IPS-15b (cell line): Measurements from ENCODE around the gene PTPRU.

Source experiments
- H3K27me3 ChIP-seq: one replicate; pipeline ENCODE4 v1.6.1; 2013; ENCODE audit warnings: low read length; ENCODE audit not compliant: control insufficient read depth, insufficient read depth
- H3K36me3 ChIP-seq: one replicate; pipeline ENCODE4 v1.6.1; 2013; ENCODE audit warnings: low read length; ENCODE audit not compliant: control insufficient read depth, insufficient read depth
- H3K4me1 ChIP-seq: one replicate; pipeline ENCODE4 v1.6.1; 2013; ENCODE audit warnings: mild to moderate bottlenecking, low read length; ENCODE audit not compliant: control insufficient read depth, insufficient read depth
- H3K4me3 ChIP-seq: one replicate; pipeline ENCODE4 v1.5.1; 2013; ENCODE audit warnings: low read depth, low read length
- H3K9ac ChIP-seq: one replicate; pipeline ENCODE4 v1.6.1; 2013; ENCODE audit warnings: low read depth, mild to moderate bottlenecking, low read length
- H3K9me3 ChIP-seq: one replicate; pipeline ENCODE4 v1.6.1; 2013; ENCODE audit warnings: mild to moderate bottlenecking, low read length; ENCODE audit not compliant: control insufficient read depth, insufficient read depth

The PTPRU gene

DNA sequence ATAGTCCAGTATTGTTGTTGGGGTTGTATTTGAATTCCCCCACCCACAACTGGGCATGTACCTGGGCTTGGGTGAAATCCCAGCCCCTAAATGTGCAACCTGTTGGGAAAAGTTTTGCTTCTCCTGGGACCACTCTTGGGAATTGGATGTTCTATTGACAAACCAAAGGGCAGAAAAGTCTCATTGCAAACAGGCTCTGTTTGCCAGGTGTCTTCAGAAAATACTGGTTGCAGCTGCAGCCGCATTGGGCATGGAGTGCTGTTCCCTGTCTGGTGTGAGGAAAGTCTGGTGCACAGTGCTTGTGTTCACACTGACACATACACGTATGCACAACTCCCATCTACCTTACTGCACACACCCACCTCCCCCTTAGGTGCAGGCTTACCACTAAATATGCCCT lies 12.1 kb downstream of the PTPRU start:
- Histone ChIP-seq H3K36me3 (no peaks in the 10 kb centered on the region), H3K9ac (no peak overlapping the region), H3K4me3 (no peak overlapping the region), H3K4me1 (peaks cover 13% of the 10 kb centered on the region), H3K27me3 (no peaks in the 10 kb centered on the region), H3K9me3 (no peaks in the 10 kb centered on the region)

DNA sequence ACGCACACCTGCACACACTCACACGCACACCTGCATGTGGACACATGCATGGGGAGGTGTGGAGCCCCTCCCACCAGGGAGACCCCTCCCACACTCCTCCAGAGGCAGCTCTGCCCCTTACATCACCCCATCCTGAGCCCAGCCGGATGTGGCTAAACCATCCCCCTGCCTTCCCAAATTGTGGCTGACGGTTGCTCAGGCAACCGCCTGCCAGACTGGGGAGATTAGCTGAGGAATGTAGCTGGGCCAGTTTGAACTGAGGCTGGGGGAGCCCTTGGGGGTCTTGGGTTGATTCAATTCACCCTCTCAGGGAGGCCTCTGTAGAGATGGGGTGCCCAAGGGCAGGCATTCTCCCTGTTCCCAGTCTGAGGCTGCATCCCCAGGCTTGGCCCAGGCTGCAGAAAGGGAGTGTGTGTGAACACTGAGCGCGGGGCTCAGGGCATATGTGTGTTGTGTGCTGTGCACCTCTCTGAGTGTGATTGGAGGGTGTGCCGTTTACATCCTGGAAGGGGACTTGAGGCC lies 12.9 kb downstream of the PTPRU start:
- Histone ChIP-seq H3K4me3 (peak overlapping the region; percentile 20), H3K9me3 (no peaks in the 10 kb centered on the region), H3K4me1 (peaks cover 13% of the 10 kb centered on the region), H3K36me3 (no peaks in the 10 kb centered on the region), H3K27me3 (no peaks in the 10 kb centered on the region), H3K9ac (no peak overlapping the region)

DNA sequence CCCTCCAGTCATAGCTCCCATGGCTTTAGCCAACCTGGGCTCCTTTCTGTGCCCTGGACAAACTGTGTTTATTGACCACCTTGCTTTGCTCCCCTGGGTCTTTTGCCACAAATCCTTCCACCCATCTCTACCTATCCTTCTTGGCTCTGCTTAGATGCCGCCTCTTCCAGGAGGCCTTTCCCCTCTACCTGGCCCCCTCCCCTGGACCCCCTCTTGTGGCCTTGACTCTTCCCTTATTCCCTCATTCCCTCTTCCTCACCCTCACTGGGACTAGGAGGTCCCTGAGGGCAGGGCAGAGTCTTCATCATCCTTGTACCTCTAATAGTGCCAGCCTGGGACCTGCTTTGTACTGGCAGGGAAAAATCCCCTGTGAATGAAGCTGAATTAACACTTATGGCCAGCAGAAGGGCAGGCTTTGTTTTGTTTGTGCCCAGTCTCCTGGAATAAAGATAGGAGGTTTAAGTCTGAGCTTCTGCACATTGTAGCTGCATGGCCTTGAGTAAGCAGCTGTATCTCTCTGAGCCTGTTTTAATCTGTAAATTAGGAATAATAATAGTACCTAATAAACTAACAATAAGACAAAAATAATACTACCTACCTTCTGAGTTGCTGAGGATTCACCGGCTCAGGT lies 13.7 kb downstream of the PTPRU start:
- no peaks in the 10 kb centered on the region for H3K9me3 ChIP-seq
- no peaks in the 10 kb centered on the region for H3K36me3 ChIP-seq
- no peak overlapping the region for H3K4me3 ChIP-seq
- no peak overlapping the region for H3K9ac ChIP-seq
- H3K4me1 ChIP-seq: peaks cover 13% of the 10 kb centered on the region
- no peaks in the 10 kb centered on the region for H3K27me3 ChIP-seq

DNA sequence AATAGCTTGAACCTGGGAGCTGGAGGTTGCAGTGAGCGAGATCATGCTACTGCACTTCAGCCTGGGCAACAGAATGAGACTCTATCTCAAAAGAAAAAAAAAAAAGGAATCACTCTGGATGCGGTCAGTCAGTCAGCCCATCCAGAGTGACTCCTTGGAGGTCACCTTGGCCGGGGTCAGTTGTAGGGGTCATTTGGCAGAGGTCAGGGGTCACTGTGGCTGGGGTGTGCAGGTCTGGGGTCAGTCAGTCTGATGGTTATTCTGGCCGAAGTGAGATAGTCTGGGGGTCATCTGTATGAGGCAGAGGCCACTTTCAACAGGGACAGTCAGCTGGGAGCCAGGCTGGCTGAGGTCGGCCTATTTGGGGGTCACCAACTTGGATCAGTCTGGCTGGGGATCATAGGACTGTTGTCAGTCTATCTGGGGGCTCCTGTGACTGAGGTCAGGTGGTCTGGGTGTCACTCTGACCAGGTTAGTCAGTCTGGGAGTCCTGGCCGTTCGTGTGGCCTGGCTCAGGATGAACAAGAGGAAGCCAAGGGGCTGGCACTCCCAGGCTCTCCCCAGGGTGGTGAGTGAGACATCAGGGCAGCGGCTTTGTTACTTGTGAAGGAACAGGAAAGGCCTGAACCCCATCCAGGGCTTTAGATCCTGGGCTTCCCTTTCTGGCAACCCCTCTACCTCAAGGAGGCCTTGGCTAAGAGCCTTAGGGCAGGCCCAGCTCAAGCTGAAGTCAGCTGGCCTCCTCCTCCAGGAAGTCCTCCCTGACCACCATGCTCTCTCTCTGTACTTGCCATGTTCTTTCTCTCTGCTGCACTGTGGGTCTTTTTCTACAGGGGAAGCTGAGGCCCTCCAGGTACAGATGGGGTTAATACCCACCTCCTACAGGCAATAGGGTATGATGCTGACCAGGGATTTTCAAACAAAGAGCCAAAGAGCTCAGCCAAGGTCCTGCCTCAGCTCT lies 15.1 kb downstream of the PTPRU start:
- peaks cover 14% of the 10 kb centered on the region for H3K4me1 ChIP-seq
- no peaks in the 10 kb centered on the region for H3K9me3 ChIP-seq
- no peak overlapping the region for H3K9ac ChIP-seq
- no peaks in the 10 kb centered on the region for H3K36me3 ChIP-seq
- no peak overlapping the region for H3K4me3 ChIP-seq
- no peaks in the 10 kb centered on the region for H3K27me3 ChIP-seq

DNA sequence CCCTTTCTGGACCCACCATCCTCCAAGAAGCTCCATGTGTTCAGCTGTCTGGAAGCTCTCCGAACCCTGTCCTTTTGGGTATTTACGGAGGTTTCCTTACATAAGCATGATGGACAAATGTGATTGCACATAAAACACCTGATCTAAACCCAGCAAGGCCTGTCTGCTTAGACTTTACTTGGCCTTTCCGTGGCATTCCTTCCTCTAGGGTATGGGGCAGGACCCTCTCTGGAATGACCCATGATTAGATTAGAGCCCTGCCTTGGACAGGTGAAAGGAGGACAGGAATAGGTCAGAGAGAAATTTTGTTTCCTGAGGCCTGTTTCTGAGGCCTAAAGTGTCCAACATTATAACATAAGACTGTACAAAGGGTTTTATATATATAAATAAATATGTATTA lies 16.9 kb downstream of the PTPRU start:
- Histone ChIP-seq H3K9ac (no peak overlapping the region), H3K4me3 (no peak overlapping the region), H3K4me1 (peaks cover 27% of the 10 kb centered on the region), H3K27me3 (peaks cover 14% of the 10 kb centered on the region), H3K36me3 (no peaks in the 10 kb centered on the region), H3K9me3 (no peaks in the 10 kb centered on the region)

DNA sequence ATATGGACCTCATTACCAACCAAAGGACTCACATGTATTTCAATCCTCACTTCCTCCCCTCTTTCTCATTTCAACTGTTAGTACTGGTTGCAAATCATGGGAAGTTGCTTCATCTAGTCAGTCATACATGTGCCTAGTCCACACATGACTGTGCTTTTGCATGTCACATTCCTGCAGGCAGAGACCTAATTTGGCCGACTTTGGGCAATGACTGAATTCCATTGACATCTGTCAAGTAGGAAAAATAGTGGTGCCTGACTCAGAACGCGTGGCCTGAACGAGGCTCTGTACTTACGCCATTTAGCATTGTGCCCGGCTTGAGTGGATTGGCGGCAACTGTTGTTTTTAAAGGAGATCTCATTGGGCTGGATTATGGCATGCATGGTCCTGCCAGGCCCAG lies 18.0 kb downstream of the PTPRU start:
- peaks cover 26% of the 10 kb centered on the region for H3K27me3 ChIP-seq
- no peaks in the 10 kb centered on the region for H3K9me3 ChIP-seq
- no peaks in the 10 kb centered on the region for H3K36me3 ChIP-seq
- H3K4me1 ChIP-seq: peaks cover 26% of the 10 kb centered on the region
- no peak overlapping the region for H3K9ac ChIP-seq
- no peak overlapping the region for H3K4me3 ChIP-seq

DNA sequence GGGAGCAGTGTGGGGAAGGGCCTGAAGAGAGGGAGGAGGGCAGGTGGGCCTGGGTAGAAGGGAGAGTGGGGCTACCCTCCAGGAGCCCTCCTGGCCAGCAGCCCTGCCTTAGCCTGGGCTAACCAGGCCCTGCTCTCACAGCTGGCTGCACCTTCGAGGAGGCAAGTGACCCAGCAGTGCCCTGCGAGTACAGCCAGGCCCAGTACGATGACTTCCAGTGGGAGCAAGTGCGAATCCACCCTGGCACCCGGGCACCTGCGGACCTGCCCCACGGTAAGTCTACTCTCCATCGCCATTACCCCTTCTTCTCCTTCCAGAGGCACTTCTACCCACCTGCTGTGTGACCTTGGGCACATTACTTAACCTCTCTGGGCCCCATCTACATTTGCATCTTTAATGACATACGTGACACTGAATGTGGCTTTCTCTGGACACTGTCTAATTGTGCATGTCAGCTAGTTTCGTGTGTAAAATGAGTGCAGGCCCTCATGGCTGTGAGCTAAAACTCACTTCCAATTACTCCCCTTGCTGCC lies 18.9 kb downstream of the PTPRU start:
- Histone ChIP-seq H3K36me3 (no peaks in the 10 kb centered on the region), H3K27me3 (peaks cover 27% of the 10 kb centered on the region), H3K4me3 (no peak overlapping the region), H3K9me3 (no peaks in the 10 kb centered on the region), H3K4me1 (peaks cover 18% of the 10 kb centered on the region), H3K9ac (no peak overlapping the region)

DNA sequence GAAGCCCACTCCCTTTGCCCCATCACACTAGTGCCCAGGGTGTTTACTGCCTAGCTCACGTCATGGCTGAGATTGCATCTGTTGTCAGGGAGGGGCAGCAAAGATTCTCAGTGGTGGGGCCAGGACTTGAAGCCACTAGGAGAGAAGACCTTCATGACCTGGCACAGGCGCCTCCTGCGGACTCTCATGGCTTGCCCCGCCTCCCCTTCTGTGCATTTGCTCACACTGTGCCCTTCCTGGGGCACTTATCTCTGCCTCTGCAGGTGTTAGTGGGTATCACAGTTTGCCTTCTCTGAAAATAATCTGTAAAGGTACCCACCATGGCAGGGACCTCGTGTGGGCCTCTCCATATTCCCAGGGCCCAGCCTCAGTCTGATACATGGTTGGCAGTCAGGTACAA lies 20.1 kb downstream of the PTPRU start:
- Histone ChIP-seq H3K9ac (no peak overlapping the region), H3K9me3 (no peaks in the 10 kb centered on the region), H3K4me3 (no peak overlapping the region), H3K4me1 (peaks cover 18% of the 10 kb centered on the region), H3K36me3 (no peaks in the 10 kb centered on the region), H3K27me3 (peaks cover 35% of the 10 kb centered on the region)

DNA sequence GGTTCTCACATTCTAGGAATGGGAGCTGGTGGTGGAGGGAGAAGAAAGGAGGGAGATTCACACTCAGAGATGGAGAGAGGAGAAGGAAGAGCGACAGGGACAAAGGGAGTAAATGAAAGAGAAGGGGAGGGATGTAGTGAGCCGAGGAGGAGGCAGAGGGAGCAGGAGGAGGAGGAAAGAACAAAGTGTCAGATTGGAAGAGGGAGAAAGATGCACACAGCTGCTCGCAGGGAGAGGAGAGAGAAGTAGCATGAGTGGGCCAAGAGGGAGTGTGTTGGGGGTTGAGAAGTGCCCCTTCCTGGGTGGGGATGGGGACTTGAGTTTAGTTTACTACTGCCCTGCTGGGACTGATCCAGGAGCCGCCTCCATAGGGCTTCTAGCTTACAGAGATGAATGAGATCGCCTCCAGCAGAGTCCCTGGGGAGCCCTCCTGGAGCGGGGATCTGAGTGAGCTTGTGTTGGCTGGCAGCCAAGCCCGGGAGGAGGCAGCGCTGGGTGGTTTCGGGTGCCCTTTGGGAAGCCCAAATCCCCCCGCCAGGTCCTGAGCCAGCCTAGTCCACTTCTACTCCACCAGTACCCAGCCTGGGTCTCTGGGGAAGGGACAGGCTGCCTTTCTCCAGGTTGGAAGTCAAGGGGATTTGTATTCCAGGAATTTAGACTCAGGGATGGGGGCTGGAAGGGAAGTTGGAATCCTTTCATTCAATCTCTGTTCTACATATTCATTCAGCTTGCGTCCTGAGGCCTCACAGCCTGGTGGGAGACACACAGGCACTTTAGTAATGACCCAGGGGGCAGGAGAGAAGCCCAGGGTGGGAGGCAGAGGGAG lies 20.9 kb downstream of the PTPRU start:
- H3K27me3 ChIP-seq: peaks cover 35% of the 10 kb centered on the region
- H3K4me1 ChIP-seq: peaks cover 18% of the 10 kb centered on the region
- H3K4me3 ChIP-seq: peak overlapping the region; percentile 8
- H3K9ac ChIP-seq: no peak overlapping the region
- H3K36me3 ChIP-seq: no peaks in the 10 kb centered on the region
- no peaks in the 10 kb centered on the region for H3K9me3 ChIP-seq

DNA sequence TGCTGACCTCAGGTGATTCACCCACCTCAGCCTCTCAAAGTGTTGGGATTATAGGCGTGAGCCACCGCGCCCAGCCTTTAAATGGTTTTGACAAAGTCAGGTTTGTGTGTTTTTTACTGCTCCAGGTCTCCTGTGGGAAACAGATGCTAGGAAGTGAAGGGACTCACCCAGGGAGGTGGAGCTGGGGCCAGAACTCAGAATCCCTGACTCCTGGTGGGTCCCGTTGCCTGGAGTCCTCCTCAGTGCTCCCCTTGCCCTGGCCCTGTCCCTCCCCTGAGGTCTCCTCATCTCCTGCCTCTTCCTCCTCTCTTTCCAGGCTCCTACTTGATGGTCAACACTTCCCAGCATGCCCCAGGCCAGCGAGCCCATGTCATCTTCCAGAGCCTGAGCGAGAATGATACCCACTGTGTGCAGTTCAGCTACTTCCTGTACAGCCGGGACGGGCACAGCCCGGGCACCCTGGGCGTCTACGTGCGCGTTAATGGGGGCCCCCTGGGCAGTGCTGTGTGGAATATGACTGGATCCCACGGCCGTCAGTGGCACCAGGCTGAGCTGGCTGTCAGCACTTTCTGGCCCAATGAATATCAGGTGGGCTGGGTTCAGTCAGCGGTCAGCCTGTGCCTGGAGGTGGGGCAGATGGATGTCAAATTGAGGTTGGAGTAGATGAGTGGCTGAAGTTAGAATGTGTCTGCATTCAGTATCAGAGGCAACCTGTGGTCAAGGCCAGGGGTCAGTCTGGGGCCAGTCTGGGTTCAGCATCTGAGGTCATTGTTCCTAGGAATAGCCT lies 22.1 kb downstream of the PTPRU start:
- Histone ChIP-seq H3K27me3 (peaks cover 35% of the 10 kb centered on the region), H3K4me3 (no peak overlapping the region), H3K9ac (no peak overlapping the region), H3K36me3 (no peaks in the 10 kb centered on the region), H3K4me1 (peaks cover 18% of the 10 kb centered on the region), H3K9me3 (no peaks in the 10 kb centered on the region)
